ENCODE results near the gene ACVR1B. TPM values are rescaled to one million over a fixed set of nuclear protein-coding genes. Genes with fewer than 3 reads are reported as not detected.

The ACVR1B gene
- total and polyA plus RNA-seq, 2 experiments from 2014 or later, result 11.9 to 46.4 TPM

DNA sequence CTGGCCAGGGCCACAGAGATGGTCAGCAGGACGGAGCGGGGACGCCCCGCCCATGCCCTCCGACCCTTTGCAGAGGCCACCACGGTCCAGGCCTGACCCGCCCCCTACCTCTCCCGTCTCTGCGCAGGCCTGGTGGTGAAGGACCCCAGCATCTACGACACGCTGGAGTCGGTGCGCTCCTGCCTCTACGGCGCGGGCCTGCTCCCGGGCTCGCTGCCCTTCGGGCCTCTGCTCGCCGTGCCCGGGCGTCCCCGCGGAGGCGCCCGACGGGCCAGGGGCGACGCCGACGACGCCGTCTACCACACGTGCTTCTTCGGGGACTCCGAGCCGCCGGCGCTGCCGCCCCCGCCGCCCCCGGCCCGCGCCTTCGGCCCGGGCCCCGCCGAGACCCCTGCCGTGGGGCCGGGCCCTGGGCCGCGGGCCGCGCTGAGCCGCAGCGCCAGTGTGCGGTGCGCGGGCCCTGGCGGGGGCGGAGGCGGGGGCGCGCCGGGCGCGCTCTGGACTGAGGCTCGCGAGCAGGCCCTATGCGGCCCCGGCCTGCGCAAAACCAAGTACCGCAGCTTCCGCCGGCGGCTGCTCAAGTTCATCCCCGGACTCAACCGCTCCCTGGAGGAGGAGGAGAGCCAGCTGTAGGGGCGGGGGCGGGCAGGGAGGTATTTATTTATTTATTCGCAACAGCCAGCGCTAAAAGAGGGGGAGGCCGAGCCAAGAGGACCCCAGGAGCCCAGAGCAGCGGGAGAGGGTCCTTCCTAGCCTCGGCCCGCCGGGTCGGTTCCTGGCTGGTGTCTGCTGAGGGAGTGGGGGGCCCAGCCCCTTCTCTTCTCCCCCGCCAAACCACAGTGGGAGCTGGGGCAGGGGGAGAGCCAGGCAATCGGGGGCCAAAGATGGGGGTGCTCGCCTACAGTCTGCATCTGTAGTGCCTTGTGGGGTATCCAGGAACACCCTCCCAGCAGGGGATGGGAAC, 63.4 kb downstream of the ACVR1B start:
- Histone ChIP-seq H3K27me3 (peaks cover 17% of the 10 kb centered on the region), H3K27ac (no peak overlapping the region), H3K36me3 (no peaks in the 10 kb centered on the region), H3K4me1 (ENCODE audit: low read depth) (peaks cover 17% of the 10 kb centered on the region), H3K4me3 (no peak overlapping the region), H3K9me3 (ENCODE audit: low read depth) (no peaks in the 10 kb centered on the region)
- TF ChIP-seq, protein P1, sequence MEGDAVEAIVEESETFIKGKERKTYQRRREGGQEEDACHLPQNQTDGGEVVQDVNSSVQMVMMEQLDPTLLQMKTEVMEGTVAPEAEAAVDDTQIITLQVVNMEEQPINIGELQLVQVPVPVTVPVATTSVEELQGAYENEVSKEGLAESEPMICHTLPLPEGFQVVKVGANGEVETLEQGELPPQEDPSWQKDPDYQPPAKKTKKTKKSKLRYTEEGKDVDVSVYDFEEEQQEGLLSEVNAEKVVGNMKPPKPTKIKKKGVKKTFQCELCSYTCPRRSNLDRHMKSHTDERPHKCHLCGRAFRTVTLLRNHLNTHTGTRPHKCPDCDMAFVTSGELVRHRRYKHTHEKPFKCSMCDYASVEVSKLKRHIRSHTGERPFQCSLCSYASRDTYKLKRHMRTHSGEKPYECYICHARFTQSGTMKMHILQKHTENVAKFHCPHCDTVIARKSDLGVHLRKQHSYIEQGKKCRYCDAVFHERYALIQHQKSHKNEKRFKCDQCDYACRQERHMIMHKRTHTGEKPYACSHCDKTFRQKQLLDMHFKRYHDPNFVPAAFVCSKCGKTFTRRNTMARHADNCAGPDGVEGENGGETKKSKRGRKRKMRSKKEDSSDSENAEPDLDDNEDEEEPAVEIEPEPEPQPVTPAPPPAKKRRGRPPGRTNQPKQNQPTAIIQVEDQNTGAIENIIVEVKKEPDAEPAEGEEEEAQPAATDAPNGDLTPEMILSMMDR (IDR thresholded peaks at IDR 0.05; ENCODE audit: low read depth, low read length), result no peak
- DNase-seq (ENCODE audit: low read depth in 1 of 2, low spot score in 1 of 2), result no peak

DNA sequence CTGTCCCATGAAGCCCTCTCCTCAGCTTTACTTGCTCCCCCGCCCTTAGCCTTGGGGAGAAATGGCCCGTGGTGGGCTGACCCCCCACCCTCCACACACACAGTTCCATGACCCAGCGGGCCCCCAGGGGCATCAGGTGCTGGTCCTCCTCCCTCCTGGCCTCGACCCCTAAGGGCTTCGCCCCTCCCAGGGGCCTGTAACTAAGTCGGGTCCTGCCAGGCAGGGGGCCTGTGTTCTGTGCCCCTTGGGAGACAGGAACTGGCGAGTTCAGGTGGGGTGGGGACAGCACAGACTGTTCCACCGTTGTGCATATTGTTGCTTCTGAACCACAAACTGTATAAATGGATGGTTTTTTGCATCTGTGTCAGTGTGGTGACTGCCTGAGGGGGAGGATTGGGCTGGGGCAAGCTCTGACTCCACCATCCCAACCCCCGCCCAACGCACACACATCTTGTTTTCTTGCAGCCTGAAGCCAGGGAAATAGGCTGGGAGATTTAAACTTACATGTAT, 64.1 kb downstream of the ACVR1B start:
- TF ChIP-seq, protein P1 (IDR thresholded peaks at IDR 0.05; ENCODE audit: low read depth, low read length), result no peak
- Histone ChIP-seq H3K36me3 (no peaks in the 10 kb centered on the region), H3K4me1 (ENCODE audit: low read depth) (peaks cover 10% of the 10 kb centered on the region), H3K27ac (no peak overlapping the region), H3K4me3 (no peak overlapping the region), H3K27me3 (peaks cover 17% of the 10 kb centered on the region), H3K9me3 (ENCODE audit: low read depth) (no peaks in the 10 kb centered on the region)
- DNase-seq (ENCODE audit: low read depth in 1 of 2, low spot score in 1 of 2), result no peak

DNA sequence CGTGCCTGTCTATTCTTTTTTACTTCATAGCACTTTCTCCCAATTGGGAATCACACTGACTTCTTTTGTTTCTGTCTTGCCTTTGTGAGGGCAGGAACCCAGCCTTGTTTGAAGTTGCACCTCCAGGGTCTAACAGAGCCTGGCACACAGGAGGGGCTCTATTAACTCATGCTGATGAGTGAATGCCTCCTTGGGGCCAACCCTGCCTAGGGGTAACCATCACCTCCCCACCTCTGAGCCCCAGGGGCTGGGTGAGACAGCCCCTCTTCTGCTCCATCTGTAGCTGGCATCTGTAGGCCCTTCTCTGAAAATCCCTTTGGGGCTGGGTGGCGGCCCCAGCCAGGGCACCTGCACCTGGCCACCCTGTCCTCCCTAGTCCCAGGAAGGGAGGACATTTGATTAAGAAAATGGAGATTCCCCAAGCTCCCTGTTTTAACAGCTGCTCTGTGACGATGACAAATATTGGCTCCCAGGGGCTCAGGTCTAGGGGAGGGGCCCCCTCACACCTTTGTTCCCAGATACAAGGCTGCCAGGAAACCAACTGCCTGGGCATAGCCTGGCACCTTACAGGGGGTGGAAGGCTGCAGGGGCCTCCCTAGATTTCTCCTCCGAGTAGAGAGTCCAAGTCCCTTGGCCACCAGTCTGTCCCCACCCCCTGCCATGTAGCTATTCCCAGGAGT, 67.1 kb downstream of the ACVR1B start:
- no peak for DNase-seq (ENCODE audit: low read depth in 1 of 2, low spot score in 1 of 2)

DNA sequence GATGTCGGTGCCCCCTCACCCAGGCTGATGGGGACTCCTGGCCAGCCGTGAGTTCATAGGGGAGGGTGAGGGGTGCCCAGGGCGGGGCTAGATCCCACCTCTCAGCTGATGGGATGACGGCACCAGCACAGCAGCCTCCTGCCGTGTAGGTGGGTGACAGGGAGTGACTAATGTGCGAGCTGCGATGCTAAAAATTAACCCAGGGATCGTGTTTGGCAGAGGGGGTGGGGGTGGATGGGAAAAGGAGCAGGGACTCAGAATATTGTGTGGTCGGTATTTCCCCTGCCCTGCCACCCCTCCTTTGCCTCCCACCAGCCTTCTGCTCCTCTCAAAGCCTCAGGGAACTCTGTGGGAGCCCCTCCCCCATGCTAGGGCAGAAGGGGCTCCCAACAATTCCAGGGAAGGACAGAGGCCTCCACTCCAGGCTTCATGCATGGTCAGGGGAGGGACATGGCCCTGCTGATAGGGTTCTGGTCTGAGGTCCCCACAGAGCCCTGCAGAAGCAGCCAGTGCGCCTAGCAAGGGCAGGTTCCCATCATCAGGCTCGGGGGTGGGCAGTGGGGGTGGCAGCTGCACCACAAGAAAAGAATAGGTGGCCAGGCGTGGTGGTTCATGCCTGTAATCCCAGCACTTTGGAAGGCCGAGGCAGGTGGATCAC, 67.7 kb downstream of the ACVR1B start:
- H3K4me1 ChIP-seq (ENCODE audit: low read depth), result peaks cover 5% of the 10 kb centered on the region
- no peak overlapping the region for H3K27ac ChIP-seq
- H3K9me3 ChIP-seq (ENCODE audit: low read depth), result no peaks in the 10 kb centered on the region
- TF ChIP-seq, protein P1 (IDR thresholded peaks at IDR 0.05; ENCODE audit: low read depth, low read length), result no peak
- no peak overlapping the region for H3K4me3 ChIP-seq
- no peak for DNase-seq (ENCODE audit: low read depth in 1 of 2, low spot score in 1 of 2)
- no peaks in the 10 kb centered on the region for H3K36me3 ChIP-seq
- H3K27me3 ChIP-seq, result peaks cover 24% of the 10 kb centered on the region

More for the DNA sequence above, 67.1 kb downstream of the ACVR1B start:
- no peaks in the 10 kb centered on the region for H3K36me3 ChIP-seq
- H3K27ac ChIP-seq, result no peak overlapping the region
- no peaks in the 10 kb centered on the region for H3K9me3 ChIP-seq (ENCODE audit: low read depth)
- peaks cover 29% of the 10 kb centered on the region for H3K27me3 ChIP-seq
- H3K4me3 ChIP-seq, result no peak overlapping the region
- peaks cover 5% of the 10 kb centered on the region for H3K4me1 ChIP-seq (ENCODE audit: low read depth)
- TF ChIP-seq, protein P1 (IDR thresholded peaks at IDR 0.05; ENCODE audit: low read depth, low read length), result no peak
